Measurements from ENCODE around the gene CCDC33.

The CCDC33 gene

DNA sequence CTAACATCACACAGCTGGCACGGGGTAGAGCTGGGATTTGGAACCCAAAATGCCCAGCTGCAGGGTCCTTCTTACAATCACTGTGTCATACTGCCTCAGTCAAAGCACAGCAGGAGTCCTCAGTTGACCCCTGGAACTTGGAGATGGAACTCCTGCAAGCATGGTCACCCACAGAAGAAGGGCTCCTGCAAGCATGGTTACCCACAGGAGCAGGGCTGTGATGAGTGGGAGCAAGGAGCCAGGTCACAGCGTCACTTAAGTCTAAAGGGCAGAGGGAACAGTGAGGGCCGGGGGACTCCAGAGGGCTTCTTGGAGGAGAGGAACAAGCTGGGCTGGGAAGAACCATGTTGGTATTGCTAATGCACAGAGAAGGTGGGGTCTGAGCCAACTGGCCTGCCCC lies 24.9 kb downstream of the CCDC33 start:
- DNase-seq, result no peak

DNA sequence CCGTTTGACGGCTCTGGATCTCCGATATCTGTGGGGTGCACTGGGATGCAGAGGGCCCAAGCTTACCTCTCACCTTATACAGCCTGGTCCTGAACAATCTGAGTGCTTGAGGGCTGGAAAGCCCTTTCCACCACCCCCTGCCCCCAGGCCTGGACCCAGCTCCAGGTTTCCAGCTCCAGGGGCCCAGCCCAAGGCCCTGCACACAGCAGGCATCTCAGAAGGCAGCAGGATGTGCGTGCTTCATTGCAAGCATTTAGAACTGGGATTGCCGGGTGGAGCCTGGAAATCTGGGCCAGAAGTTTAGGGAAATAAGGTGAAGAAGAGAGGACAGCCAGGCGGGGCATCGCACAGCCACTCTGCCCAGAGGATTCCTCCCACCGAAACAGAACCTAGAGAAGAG lies 25.6 kb downstream of the CCDC33 start:
- DNase-seq, result no peak

DNA sequence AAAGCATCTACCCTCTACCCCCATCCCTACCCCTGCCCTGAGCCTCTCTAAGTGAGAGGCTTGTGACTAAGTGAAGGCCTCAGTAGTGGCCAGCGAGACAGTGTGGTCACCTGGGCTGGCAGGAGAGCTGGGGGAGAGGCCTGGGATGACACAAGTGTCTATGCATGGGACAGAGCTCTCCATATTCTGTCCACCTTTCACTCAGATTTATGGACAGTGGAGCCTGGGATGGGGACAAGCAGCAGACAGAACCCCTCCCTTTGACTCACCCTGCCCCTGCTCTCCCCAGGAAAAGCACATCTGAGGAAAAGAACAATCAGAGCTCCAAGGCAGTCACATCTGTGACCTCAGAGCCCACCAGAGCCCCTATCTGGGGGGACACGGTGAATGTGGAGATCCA lies 26.0 kb downstream of the CCDC33 start:
- DNase-seq, result no peak

DNA sequence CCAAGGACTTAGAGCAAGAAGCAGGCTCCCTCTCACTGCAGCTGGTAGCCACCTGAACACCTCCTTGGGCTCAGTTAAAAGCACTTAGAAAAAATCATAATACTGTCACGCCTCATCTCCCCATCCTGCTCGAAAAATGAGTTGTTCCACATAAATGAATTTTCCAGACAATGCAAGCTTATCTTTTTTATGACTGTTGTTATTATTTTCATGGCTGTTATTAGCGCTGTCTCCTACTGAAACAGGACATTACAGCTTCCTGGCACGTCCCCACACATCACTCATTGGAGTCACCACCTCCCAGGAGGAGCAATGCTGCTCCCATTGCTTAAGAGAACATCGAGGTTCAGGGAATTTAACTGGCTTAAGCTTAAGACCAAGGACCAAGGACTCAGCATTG lies 26.5 kb downstream of the CCDC33 start:
- peak; percentile 71 for DNase-seq

DNA sequence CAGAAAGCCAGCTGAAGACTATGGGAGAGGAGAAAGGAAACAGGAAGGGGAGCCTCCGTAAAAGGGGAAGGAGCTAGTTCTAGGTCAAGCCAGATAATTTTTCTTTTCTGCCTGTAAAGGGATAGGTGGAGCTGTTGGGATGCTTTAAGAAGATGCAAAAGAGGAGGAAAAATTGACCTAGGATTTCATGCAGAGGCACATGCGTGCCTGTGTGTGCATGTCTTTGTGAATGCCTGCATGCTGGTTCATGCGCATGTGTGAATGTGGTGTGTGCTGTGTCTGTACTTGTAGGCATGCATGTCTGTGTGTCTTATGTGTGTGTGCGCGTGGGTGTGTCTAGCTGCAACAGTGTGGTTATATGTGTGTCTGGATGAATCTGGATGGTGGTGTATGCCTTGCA lies 27.3 kb downstream of the CCDC33 start:
- peak; percentile 31 for DNase-seq

DNA sequence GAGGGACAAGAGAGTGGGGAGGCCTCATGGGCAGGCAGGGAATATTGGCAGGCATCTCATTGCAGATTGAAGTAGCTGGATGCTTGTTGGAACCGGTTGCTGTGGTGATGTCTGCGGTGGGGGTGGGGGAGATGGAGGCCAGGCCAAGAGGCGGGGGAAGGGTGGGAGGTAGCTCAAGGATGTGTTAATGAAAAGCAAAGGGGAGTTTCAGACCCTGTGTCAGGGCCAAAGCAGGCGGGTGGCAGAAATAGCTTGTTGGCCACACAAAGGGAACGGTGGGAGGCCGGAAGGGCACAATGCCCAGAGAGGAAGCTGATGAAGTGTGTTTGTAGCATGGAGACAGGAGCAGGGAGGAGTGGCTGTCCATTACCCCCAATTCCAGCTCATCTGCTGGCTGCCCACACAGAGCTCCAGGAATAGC lies 28.0 kb downstream of the CCDC33 start:
- DNase-seq, result peak; percentile 53

DNA sequence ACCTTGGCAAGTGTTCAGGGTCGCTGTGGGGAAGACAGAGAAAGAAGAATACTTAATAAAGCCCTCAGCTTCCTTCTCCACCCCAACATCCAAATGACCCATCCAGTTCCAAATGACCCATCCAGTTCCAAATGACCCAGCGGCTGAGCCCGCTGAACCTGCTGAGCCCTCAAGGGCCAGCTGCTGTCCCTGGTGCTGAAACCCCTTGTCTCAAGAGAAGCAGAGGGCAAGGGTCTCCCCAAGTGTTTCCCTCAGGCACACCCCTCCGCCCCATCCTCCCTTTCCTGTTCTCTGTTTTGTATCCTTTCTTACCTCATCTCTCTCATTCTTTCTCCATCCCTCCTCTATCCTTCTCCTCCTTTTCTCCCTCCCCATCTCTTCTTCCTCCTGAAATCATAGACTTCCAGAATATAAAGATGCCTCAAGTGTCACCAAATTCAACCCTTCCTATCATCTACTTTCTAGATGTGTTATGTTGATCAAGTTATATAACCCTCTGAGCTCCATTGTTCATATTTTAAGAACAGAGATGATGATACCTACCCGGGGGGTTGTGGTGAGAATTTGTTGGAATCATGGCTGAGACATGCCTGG lies 29.0 kb downstream of the CCDC33 start:
- no peak for DNase-seq

DNA sequence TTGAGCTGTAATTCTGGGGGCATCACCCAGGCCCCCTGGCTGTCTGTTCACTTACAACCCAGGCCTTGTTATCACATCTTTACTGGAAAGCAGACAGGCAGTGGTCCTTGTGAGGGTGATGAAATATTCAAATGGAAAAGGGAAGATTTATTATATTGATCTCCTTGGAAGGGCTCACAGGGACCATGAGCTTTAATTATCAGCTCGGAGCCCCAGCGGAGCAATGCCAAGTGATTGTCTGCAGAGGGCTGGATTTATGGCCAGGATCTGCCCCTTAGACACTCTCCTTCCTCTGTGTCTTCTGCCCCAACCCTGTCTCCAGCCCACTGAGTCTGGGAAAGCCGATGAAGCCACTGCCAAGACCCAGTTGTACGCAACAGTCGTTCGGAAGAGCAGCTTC lies 31.9 kb downstream of the CCDC33 start:
- no peak for DNase-seq

DNA sequence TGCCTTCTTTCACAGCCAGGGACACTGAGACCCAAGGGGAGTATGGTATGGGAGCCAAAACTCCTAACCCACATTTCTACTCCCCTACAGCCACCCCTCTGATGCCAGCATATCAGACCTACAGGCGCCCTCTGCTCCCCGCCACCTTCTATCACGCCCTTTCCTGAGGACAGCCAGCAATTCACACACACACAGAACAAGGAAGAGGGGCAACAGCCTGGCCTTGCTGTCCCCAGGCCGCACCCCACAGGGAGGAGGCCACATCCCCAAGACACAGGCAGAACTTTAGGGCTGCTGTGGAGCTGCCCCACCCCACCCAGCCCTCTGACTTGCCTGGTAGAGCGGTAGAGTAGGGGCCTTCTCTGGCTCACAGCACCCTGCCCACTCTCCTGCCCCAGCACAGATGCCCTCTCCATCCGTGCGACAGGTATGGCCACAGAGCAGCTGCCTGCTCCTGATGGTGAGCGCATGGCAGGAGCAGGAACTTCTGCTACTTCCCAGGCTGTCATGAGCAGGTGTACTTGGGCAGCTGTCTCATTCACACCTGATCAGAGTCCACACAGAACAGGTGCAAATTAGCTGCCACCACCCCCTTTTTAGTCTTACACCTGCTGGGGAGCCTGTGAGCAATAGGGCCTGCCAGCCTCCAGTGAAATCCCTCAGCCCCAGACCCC lies 33.4 kb downstream of the CCDC33 start:
- no peak for DNase-seq

DNA sequence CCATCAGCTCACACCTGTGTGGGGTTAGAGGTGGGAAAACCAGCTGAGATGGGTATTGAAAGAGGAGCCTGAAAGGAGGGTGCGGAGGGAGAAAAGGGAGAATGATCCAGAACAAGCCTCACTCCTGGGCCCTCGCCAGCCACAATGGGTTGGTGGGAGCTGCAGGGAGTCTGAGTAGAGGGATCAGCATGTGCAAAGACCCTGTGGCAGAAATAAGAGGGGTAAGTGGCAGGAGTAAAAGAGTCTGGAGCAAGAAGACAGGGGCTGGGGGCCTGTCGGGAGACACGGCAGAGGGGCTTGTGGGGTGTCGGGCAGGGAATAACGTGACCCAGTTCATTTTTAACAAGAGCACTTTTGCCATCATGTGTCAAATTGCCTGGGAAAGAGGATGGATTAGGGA lies 34.0 kb downstream of the CCDC33 start:
- no peak for DNase-seq

DNA sequence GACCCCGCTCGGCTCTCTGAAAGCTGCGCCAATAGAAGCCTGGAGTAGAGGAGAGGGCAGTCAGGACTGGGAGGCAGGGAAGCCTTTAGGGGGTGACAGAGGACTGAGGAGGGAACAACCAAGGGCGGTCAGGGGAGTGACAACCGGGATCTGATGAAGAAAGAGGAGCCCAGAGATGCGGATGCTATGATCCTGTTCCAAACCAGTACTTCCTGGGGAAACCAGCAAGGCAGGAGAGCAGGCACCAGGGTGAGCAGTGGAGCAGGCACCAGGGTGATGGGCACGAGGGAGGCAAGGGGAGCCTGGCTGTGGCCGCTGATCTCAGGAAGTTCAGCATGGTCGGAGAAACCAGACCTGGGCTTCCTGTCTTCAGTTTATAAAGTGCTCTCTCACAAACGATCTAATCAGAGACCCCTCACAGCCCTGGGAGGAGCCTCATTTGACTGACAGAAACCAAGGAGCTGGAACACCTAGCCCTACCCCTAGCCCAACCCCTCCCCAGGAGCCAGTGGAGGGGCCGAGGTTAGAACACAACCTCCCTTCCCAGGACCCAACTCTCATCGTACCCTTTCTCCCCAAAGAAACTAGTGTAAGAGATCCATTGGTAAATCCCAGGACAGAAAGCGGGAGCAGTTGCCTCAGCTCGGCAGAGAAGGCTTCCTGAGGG lies 34.9 kb downstream of the CCDC33 start:
- no peak for DNase-seq

DNA sequence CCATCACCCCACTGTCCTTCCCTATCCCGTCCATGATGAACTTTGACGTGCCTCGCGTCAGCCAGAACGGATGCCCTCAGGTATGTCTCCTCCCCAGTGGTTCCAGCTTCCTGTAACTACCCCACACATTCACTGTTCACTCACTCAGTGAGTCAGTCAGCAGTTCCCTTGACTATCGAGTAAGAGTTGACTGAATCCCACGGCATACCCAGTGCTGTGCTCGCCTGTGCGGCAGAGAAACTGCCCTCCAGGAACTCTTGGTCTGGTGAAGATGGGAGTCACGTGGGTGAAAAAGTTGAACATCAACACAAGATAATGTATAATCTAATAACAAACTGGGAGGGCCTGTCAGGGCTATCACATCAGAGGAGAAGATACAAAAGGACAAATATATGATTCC lies 36.7 kb downstream of the CCDC33 start:
- no peak for DNase-seq

DNA sequence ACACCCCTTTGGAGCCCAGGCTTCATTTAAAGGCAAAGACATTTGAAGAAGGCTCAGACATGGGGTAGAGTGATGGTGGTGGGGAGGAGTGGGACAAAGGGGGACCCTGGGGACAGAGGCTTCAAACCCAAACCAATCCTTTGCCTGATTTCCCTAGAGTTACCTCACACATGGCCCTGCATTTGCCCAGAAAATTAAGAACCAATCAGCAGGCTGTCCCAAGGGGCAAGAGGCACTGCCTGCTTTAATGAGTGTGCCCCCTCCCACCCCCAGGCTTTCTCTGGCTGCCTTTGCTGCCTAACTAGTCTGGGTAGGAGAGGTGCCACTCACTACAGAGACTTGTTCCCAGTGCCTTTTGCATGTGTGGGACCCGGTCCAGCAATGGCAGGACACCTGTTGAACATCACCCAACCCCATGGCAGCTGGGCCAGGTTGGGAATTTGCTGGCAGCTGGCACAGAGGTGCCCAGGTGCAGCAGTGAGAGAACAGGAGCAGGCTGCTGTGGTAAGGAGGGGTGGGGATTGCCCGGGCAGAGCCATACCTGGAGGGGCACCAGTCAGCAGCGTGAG lies 38.4 kb downstream of the CCDC33 start:
- DNase-seq, result no peak

DNA sequence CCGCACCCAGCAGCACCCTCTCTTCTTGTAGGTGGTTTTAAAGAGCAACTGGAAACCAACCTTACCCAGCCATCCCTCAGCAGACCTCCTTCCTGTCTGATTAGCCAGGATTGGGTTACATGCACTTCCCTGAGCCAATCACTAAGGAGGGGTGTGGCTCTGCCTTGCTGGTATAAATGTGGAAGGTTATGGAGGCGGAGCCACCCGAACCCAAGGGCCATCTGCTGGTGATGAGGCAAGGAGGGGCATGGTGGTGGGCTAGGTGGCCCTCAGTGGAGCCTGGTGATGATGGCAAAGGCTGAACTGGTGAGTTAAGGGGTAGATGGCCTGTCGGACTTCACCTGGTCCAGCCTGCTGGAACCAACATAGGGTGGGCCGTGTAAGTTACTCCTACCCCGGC lies 39.8 kb downstream of the CCDC33 start:
- no peak for DNase-seq

DNA sequence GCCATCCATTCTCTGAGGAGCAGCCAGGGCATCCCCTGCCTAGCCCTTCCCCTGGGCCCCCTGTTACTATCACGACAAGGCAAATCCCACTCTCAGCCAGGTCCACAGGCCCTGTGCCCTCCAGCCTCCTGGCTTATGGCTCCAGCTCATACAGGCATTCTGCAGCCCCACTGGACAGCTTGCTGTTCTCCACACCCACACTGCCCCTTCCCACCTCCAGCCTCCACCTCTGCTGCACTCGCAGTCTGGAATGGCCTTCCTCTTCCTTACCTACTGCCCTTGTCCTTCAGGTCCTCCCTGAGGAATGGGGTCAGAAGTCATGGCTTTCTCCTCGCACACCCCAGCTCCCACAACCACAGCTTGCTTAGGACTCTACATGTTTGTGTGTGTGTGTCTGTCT lies 40.4 kb downstream of the CCDC33 start:
- DNase-seq, result no peak

DNA sequence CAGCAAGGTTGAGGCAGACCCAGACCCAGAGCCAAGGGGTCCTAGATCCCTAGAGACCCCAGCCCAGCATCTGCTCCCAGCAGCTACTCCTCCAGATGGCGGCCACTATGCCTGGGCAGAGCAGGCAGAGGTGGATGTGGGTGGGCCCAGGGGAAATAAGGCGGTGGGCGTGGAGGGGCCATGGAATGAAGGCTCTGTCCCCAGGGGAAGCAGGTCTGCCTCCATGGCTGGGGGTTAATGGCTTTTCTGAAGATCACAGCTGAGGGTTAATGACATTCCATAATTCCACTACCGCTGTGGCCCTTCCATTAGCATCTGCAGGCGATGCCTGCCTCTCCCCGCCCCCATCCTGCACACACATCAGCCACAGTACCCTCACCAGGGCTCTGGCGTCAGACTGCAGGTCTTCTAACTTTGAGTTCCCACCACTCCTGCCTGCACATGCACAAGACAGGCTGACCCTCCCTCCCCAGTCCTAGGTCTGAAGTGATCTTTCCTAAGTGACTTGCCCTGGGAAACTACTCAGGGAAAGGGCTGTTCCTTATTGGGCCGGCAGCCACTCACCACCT lies 41.2 kb downstream of the CCDC33 start:
- no peak for DNase-seq

DNA sequence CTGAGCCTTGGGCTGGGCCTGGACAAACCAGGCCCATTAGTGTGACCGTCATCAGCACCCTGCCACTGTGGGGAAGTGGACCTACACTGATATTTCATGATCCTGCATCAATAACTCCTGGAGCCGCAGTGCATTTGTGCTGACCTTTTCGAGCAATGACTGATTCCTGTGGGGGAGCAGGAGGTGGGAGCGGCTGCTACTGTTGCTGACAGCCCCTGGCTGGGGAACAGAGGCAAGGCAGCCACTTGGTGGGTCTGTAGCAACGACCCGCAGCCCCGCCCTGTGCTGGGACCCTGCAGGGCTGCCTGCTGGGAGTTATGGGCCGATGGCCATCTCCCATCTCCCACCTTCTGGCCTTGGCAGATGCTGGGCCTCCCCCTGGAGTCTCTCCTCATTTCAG lies 42.1 kb downstream of the CCDC33 start:
- DNase-seq, result no peak

DNA sequence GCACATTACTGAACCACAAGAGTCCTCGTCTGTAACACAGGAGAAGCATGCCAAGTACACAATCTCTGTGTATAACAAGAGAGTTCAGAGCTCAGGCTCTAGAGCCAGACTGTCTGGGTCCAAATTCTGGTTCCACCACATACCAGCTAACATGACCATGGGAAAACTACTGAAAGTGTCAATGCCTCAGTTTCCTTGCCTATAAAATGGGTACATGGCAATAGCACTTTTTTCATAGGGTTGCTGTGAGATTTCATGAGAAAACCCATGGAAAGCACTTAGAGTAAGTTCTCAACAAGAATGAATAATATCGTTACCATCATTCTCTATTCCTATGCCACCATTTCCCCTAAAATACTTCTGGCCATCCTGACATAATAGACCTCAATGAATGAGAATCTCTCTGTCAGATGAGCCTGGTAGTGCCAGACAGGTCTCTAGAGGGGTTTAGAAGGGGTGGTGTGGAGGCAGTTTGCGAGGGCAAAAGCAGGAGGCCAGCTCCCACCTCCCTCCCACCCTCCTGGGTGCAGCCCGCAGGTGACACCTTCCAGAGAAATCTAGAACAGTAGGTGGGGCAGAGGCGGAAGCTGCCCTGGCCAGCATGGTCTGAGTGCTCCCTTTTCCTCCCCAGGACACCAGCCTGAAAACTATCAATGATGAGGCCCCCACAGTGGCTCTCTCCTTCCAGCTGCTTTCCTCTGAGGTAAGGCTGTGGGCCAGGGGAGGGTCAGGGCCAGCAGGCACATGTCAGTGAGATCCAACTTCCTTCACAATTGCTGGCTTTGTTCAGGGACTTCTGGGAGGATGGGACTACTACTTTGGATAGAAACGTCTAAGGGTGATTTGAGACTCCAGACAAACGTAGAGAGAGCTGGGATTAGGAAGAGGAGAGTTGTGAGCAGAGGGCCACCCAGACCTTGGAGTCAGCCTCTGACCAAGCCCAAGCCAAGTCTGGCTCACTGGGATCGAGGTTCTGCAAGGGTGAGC lies 45.3 kb downstream of the CCDC33 start:
- no peak for DNase-seq

DNA sequence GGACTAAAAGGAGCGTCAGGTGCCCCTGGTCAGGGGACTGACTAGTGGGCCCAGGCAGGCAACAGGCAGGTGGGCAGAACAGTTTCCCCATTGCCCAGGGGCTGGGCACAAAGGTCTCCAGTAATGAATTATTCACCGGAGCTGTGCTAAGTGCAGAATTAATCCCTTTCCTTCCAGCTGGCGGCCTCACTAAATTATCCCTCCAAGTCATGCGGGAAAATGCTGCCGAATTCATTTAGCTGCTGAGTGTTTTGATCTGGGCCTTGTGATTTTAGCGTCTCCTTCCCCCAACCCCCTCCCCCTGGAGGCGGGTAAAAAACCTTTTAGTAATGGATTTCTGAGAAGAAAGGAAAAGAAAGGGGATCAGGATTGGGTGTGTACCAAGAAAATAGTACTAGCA lies 47.2 kb downstream of the CCDC33 start:
- DNase-seq, result no peak

DNA sequence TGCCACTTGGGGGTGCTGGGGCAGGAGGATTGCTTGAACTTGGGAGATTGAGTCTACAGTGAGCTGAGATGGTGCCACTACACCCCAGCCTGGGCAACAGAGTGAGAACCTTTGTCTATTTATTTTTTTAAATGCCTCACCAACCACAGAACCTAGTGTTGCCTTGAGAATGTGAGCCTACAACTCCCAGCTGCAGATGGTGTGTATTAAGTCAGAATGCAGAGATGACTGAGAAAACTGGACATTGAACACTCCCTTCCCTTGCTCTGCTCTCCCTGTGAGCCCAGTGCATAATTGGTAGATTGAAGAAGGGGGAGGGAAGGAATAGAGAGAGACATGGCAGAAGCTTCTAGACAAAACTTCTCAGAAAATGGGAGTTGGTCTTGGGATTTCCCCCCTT lies 53.5 kb downstream of the CCDC33 start:
- DNase-seq, result no peak

DNA sequence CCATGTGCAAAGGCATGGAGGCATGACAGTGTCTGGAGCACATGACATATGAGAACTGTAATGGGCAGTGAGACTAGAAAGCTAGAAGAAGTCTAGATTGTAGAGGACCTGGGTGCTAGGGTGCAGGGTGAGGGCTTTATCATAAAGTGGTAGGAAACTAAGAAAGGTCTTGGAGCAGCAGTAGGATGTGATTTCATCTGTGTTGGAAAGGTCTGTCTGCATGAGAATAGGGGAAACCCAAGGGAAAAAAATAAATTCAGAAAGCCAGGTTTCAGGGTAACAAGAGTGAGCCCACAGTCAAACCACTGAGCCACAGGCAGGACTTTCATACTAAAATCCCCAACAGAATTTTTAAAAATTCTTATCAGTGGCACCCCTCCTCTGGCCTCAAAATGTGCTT lies 54.5 kb downstream of the CCDC33 start:
- DNase-seq, result no peak
